ENCODE results near the gene DCAF10.

GRCh38 chr9:37908698-37909186, 108.1 kb downstream of the DCAF10 start:
- TF ChIP-seq POLR2AphosphoS5 (IDR thresholded peaks at IDR 0.05; ENCODE audit: borderline replicate concordance, low read depth, low read length) (no peak), EZH2 (IDR thresholded peaks at IDR 0.05) (no peak)

Data from SK-N-MC (cell line).